ENCODE measurements around the gene RNF150.

RNF150 gene

DNA sequence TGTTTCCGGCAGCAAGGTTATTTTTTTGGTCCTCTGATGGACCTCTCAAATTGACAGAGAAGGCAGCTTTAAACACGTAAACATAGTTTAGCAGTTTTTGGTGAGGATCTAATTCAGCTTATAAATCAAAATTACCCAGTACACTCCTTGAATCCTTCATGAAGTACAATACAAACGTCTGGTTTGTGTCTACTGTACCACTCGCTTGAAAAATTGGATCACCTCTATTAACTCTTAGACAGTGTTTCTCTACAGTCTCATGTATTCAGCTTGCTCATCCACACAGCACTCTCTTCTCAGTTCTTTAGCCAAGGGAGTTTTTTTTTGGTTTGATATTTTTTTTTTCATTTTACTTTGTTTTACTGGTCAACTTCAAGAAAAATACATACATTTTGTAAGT lies 113.5 kb downstream of the RNF150 start:
- TF ChIP-seq, protein P1, sequence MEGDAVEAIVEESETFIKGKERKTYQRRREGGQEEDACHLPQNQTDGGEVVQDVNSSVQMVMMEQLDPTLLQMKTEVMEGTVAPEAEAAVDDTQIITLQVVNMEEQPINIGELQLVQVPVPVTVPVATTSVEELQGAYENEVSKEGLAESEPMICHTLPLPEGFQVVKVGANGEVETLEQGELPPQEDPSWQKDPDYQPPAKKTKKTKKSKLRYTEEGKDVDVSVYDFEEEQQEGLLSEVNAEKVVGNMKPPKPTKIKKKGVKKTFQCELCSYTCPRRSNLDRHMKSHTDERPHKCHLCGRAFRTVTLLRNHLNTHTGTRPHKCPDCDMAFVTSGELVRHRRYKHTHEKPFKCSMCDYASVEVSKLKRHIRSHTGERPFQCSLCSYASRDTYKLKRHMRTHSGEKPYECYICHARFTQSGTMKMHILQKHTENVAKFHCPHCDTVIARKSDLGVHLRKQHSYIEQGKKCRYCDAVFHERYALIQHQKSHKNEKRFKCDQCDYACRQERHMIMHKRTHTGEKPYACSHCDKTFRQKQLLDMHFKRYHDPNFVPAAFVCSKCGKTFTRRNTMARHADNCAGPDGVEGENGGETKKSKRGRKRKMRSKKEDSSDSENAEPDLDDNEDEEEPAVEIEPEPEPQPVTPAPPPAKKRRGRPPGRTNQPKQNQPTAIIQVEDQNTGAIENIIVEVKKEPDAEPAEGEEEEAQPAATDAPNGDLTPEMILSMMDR (IDR thresholded peaks at IDR 0.05) = no peak

DNA sequence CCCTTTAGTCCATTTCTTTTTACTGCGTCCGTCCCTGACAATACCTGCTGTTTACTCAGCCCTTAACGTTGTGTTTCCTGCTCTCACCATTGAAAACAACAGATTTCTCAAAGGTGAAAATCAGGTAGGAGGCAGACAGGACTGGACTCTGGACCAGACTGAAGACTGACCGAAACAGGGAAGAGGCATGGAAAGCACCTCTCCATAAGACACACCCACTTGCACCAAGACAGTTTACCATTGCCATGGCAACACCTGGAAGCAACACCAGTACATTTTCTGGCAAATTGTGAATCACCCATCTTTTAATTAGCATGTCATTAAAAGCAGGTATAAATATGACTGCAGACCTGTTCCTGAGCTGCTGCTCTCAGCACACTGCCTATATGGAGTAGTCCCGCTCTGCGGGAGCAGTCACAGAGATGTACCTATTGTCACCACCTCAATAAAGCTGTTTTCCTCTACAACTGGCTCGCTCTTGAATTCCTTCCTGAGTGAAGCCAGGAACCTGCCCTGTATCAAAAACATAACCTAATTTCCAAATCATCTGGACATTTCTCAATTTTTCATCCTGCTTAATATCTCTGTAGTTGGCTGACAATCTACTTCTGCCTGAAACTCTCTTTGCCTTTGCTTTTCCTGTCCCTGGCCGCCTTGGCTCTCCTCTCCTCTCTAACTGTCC lies 117.0 kb downstream of the RNF150 start:
- Histone ChIP-seq H3K27ac (no peak overlapping the region), H3K4me3 (no peak overlapping the region)
- DNase-seq (ENCODE audit: low spot score) = no peak
- TF ChIP-seq, protein P1 (IDR thresholded peaks at IDR 0.05) = no peak

More for the DNA sequence above, 113.5 kb downstream of the RNF150 start:
- Histone ChIP-seq H3K4me3 (no peak overlapping the region), H3K27ac (no peak overlapping the region)
- DNase-seq (ENCODE audit: low spot score) = no peak

DNA sequence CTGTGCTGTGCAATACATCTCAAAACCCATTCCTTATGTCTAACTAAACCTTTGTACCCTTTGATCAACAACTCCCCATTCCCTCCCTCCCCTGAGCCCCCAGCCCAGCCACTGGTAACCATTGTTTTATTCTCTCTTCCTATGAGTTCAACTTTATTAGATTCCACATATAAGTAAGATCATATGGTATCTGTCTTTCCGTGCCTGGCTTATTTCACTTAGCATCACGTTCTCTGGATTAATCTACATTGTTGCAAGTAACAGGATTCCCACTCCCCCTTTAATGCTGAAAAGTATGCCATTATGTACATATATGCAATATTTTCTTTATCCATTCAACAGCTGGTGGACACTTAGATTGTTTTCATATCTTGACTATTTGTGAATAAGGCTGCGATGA lies 119.4 kb downstream of the RNF150 start:
- Histone ChIP-seq H3K4me3 (no peak overlapping the region), H3K27ac (no peak overlapping the region)
- no peak for DNase-seq (ENCODE audit: low spot score)
- TF ChIP-seq, protein P1 (IDR thresholded peaks at IDR 0.05) = no peak

DNA sequence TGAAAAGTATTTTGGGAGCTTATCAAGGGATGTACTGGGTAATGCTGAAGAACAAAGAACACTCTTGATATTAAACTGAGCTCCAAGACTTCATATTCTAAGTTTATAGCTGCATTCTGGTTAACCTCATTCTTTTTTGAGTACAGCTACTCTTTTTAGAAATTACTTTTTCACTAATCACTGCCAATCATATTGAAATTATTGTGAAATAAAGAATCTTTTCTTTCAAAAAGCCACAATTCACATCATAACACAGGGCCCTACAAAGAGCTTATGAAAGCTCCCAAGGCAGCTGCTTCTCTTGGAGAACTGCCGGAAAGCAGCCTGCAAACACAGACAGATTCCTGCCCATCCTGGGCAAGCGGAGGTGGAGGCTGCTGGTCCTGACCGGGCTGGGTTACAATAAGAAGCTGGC lies 121.4 kb downstream of the RNF150 start:
- H3K4me3 ChIP-seq = no peak overlapping the region
- TF ChIP-seq, protein P1 (IDR thresholded peaks at IDR 0.05) = no peak
- DNase-seq (ENCODE audit: low spot score) = no peak
- H3K27ac ChIP-seq = no peak overlapping the region

DNA sequence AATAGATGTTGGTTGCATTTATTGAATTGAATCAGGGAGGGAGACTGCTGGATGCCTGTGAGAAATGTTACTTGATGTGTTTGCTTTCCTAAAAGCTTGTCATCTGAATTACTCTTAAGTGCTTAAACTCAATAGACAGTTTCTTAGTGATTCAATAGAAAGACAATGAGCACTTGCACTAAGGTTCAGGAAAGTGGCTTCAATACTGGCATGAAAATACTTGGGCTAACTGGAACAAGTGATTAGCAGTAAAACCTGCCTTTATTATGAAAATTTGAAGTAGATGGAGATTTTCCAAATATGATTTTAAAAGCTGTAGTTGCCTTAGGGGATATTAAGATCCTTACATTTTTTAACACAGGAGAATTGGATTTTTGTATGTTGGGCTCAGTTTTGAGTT lies 123.3 kb downstream of the RNF150 start:
- no peak overlapping the region for H3K4me3 ChIP-seq
- TF ChIP-seq, protein P1 (IDR thresholded peaks at IDR 0.05) = no peak
- no peak for DNase-seq (ENCODE audit: low spot score)
- no peak overlapping the region for H3K27ac ChIP-seq

DNA sequence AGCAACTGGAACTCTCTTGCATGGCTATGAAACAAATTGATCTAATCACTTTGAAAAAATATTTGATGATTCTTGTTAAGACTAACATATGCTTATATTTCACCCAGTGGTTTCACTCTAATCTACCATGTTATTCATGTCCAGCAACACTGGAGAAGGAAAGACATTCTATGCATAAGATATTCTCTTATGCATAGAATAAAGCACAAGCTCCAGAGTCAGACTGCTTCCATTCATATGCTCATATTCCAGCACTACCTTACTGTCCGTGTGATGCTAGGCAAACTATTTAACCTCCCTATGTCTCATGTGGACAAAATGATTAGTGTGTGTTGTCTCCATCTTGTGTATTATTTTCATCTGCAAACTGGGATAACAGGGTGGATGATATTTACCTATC lies 124.1 kb downstream of the RNF150 start:
- Histone ChIP-seq H3K27ac (no peak overlapping the region), H3K4me3 (no peak overlapping the region)
- DNase-seq (ENCODE audit: low spot score) = no peak
- TF ChIP-seq, protein P1 (IDR thresholded peaks at IDR 0.05) = no peak

DNA sequence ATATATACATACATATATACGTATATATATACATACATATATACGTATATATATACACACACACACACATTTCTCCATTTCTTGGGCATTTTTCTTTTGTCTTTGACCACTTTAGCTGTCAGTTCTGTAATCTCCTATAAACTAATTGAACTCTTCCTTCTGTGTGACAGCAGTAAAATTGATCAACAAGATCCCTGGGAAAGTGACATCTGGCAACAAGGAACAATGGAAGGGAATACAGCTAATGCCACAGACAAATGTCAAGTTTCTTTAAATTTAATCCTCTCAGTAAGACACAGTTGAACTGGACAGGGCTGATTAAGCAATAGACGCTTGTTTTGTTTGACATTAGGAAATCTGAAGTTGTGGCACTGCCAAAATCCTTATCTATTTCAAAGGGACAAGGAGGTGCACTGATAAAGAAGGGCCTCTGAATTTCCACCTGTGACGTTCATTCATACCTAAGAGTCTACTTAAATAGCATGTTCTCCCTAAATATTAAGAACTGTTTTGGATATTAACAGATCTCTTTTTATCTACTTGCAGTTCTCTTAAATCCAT lies 126.9 kb downstream of the RNF150 start:
- H3K4me3 ChIP-seq = no peak overlapping the region
- H3K27ac ChIP-seq = no peak overlapping the region
- no peak for DNase-seq (ENCODE audit: low spot score)
- TF ChIP-seq, protein P1 (IDR thresholded peaks at IDR 0.05) = no peak

Data from coronary artery (tissue), 2 donors.